OCI-LY7 (cell line): ENCODE results near the gene KIF16B. TPM values are rescaled to one million over a fixed set of nuclear protein-coding genes. Genes with fewer than 3 reads are reported as not detected.

Experiments used
- BruUV-seq: library from RNA; stranded (reverse); fragments of 400-500 nt; replicated peaks from 2 replicates; lab custom pipeline; 2021; lab: Mats Ljungman, UMichigan
- CTCF ChIA-PET: fragments of 300-600 bp; sonication (Branson Sonifier 250); formaldehyde crosslinking; loops from one replicate; lab custom pipeline; 2022; ENCODE audit warnings: antibody characterized with exemption; ENCODE audit not compliant: unreplicated experiment; lab: Charles Lee
- POLR2A ChIA-PET: fragments of 300-600 bp; sonication (Branson Sonifier 250); formaldehyde crosslinking; loops from one replicate; lab custom pipeline; 2022; ENCODE audit warnings: antibody characterized with exemption; lab: Charles Lee
- DNase-seq: peaks from one replicate; pipeline ENCODE4 v3.0.0-alpha.2; 2015; ENCODE audit warnings: low spot score
- H2AFZ ChIP-seq: fragments of 200-600 bp; sonication (generic), shearing (Covaris generic); 2 replicates; pipeline ENCODE4 v1.6.1; 2014; ENCODE audit warnings: mild to moderate bottlenecking, antibody characterized with exemption, low read length, moderate library complexity
- H3K27ac ChIP-seq: fragments of 200-600 bp; sonication (generic); 2 replicates; pipeline ENCODE4 v1.5.1; 2014; ENCODE audit warnings: mixed run types, low read depth, mild to moderate bottlenecking, moderate library complexity, low read length, inconsistent platforms; ENCODE audit not compliant: poor library complexity, severe bottlenecking
- H3K36me3 ChIP-seq: fragments of 200-600 bp; sonication (generic); 2 replicates; pipeline ENCODE4 v1.6.1; 2014; ENCODE audit warnings: mild to moderate bottlenecking, antibody characterized with exemption, low read length, moderate library complexity, mixed read lengths; ENCODE audit not compliant: insufficient read depth
- H3K4me1 ChIP-seq: fragments of 200-600 bp; sonication (generic); 2 replicates; pipeline ENCODE4 v1.5.1; 2014; ENCODE audit warnings: mild to moderate bottlenecking, low read length; ENCODE audit not compliant: insufficient read depth, poor library complexity, severe bottlenecking
- H3K4me2 ChIP-seq: fragments of 200-600 bp; sonication (generic); 2 replicates; pipeline ENCODE4 v1.6.1; 2014; ENCODE audit warnings: mild to moderate bottlenecking, low read length
- H3K4me3 ChIP-seq: fragments of 200-600 bp; sonication (generic); 2 replicates; pipeline ENCODE4 v1.5.1; 2014; ENCODE audit warnings: mild to moderate bottlenecking, low read depth, low read length; ENCODE audit not compliant: poor library complexity, severe bottlenecking
- H3K79me2 ChIP-seq: fragments of 200-600 bp; sonication (generic); 2 replicates; pipeline ENCODE4 v1.6.1; 2016; ENCODE audit warnings: low read depth, mild to moderate bottlenecking, low read length, moderate library complexity, mixed read lengths; ENCODE audit not compliant: insufficient read depth
- H3K9me2 ChIP-seq: fragments of 200-600 bp; sonication (generic); 2 replicates; pipeline ENCODE4 v1.6.1; 2016; ENCODE audit warnings: mild to moderate bottlenecking, low read length, mixed read lengths; ENCODE audit not compliant: insufficient read depth
- H3K9me3 ChIP-seq: fragments of 200-600 bp; sonication (generic); 2 replicates; pipeline ENCODE4 v1.6.1; 2014; ENCODE audit warnings: mild to moderate bottlenecking, mixed run types, low read length, mixed read lengths
- H4K20me1 ChIP-seq: fragments of 200-600 bp; sonication (generic); 2 replicates; pipeline ENCODE4 v1.6.1; 2014; ENCODE audit warnings: mild to moderate bottlenecking, antibody characterized with exemption, low read length, moderate library complexity, mixed read lengths; ENCODE audit not compliant: insufficient read depth
- EZH2phosphoT487 ChIP-seq: fragments of 200-600 bp; sonication (generic); IDR thresholded peaks from 2 replicates; pipeline ENCODE4 v1.6.1; 2018; ENCODE audit warnings: low read depth, borderline replicate concordance, mild to moderate bottlenecking, mixed run types, antibody characterized with exemption, low read length, moderate library complexity, mixed read lengths
- intact Hi-C: fragments of 100-400 bp; cut with micrococcal nuclease; formaldehyde crosslinking; loops from one replicate; pipeline ENCODE4 v1.10.0; 2022; ENCODE audit not compliant: unreplicated experiment
- total RNA-seq, 2 experiments: library from RNA; depleted of rRNA in 1 of 2; stranded (reverse); fragments of >200 nt in 1 of 2; shearing (Covaris generic) in 1 of 2; gene quantifications; 2 replicates each; pipeline ENCODE4 v1.2.3, GENCODE V29; 2014 to 2022
- TF ChIP-seq, protein P1 (sequence below): fragments of 200-600 bp; sonication (generic); conservative IDR thresholded peaks from 2 replicates; pipeline ENCODE4 v1.5.1; 2014; ENCODE audit warnings: mild to moderate bottlenecking, antibody characterized with exemption, low read length, moderate library complexity, mixed read lengths

Gene KIF16B
- total RNA-seq, 2 experiments from 2014 or later: 6.2 to 11.2 TPM

DNA sequence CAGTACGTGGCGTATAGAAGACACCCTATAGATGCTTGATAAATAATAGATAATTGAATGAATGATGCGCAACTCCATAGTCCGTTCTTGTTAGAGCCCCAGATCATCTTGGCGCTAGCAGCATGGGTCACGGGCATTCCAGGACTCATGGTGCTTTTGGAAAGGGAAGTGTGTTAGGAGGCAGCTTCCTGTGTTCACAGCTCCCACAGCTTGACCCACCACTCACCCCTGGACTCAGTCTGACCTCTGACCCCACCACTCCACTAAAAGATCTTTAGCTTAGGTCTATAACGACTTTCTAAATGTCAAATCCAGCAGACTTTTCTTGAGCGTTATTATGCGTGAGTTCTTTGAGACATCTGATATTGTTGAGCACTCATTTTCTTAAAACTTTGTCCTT is 35.8 kb upstream of the KIF16B start:
- ChIA-PET POLR2A (no interaction called here), CTCF (no interaction called here)
- Histone ChIP-seq H3K36me3 (no peaks in the 10 kb centered on the region), H3K27ac (no peak overlapping the region), H3K4me1 (no peaks in the 10 kb centered on the region), H2AFZ (no peak overlapping the region), H3K9me3 (no peaks in the 10 kb centered on the region), H3K4me3 (no peak overlapping the region), H3K79me2 (no peaks in the 10 kb centered on the region), H4K20me1 (no peaks in the 10 kb centered on the region), H3K9me2 (no peaks in the 10 kb centered on the region), H3K4me2 (no peak overlapping the region)
- intact Hi-C loops: no loop called here
- no peak for TF ChIP-seq EZH2phosphoT487
- TF ChIP-seq, protein P1, sequence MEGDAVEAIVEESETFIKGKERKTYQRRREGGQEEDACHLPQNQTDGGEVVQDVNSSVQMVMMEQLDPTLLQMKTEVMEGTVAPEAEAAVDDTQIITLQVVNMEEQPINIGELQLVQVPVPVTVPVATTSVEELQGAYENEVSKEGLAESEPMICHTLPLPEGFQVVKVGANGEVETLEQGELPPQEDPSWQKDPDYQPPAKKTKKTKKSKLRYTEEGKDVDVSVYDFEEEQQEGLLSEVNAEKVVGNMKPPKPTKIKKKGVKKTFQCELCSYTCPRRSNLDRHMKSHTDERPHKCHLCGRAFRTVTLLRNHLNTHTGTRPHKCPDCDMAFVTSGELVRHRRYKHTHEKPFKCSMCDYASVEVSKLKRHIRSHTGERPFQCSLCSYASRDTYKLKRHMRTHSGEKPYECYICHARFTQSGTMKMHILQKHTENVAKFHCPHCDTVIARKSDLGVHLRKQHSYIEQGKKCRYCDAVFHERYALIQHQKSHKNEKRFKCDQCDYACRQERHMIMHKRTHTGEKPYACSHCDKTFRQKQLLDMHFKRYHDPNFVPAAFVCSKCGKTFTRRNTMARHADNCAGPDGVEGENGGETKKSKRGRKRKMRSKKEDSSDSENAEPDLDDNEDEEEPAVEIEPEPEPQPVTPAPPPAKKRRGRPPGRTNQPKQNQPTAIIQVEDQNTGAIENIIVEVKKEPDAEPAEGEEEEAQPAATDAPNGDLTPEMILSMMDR: no peak
- DNase-seq: no peak
- BruUV-seq: no TSS peak

GRCh38 chr20:16608277-16608650 is 35.0 kb upstream of the KIF16B start:
- no peaks in the 10 kb centered on the region for H3K9me2 ChIP-seq
- no peaks in the 10 kb centered on the region for H4K20me1 ChIP-seq
- H3K27ac ChIP-seq: no peak overlapping the region
- DNase-seq: no peak
- intact Hi-C loops: no loop called here
- H3K4me2 ChIP-seq: no peak overlapping the region
- H3K79me2 ChIP-seq: no peaks in the 10 kb centered on the region
- no peaks in the 10 kb centered on the region for H3K4me1 ChIP-seq
- POLR2A ChIA-PET: no interaction called here
- BruUV-seq: no TSS peak
- no peak overlapping the region for H2AFZ ChIP-seq
- H3K4me3 ChIP-seq: no peak overlapping the region
- no peaks in the 10 kb centered on the region for H3K36me3 ChIP-seq
- no peaks in the 10 kb centered on the region for H3K9me3 ChIP-seq
- TF ChIP-seq, protein P1: no peak
- no peak for TF ChIP-seq EZH2phosphoT487
- CTCF ChIA-PET: no interaction called here

DNA sequence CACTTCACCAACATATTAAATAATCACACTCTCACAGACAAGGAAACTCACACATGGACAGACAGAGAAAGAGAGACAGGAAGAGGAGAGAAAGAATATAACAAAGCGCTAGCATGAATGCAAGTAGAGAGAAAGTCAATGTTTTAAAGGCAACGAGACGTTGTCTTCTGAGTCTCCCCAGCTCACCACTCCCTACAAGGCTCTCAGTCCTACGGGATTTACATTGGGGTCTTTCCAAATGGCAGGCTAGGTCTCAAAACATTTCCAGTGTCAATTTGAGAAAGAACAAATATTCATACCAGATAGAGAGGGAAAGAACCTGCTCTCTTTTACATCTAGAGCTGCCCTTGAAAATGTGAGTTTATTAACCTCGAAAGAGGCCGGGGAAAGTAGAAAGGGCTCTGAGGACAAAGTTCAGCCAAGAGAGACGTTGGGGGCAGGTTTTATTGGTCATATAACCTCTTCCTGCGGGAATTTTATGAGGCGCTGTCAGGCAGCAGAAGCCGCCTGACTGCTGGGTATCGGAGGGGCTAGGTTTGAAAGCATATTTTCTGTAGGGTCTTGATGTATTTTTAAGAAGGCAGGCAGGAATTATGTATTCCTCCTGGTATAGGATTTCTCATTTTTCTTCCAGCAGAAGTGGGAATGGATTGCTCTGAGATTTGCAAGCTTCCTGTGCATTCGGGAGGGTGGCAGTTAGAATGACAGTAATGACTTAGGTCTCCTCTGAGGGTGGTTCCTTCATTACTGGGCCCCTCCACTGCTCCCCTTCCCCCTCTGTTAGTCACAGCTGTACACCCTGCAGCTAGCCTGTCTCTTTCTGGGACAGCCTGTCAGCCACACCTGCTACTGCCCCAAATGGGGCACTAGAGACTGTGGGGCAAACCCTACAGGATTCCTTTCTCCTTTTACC is 34.4 kb upstream of the KIF16B start:
- H3K9me2 ChIP-seq: no peaks in the 10 kb centered on the region
- H4K20me1 ChIP-seq: no peaks in the 10 kb centered on the region
- H3K27ac ChIP-seq: no peak overlapping the region
- H3K4me1 ChIP-seq: no peaks in the 10 kb centered on the region
- intact Hi-C loops: no loop called here
- no peaks in the 10 kb centered on the region for H3K36me3 ChIP-seq
- BruUV-seq: no TSS peak
- H3K79me2 ChIP-seq: no peaks in the 10 kb centered on the region
- H3K4me2 ChIP-seq: no peak overlapping the region
- no peak overlapping the region for H2AFZ ChIP-seq
- ChIA-PET POLR2A (no interaction called here), CTCF (no interaction called here)
- TF ChIP-seq, protein P1: no peak
- no peak for TF ChIP-seq EZH2phosphoT487
- DNase-seq: no peak
- no peaks in the 10 kb centered on the region for H3K9me3 ChIP-seq
- no peak overlapping the region for H3K4me3 ChIP-seq
